Ishikawa (cell line): ENCODE measurements around the gene ZBTB48.

ENCODE experiments used
- CEBPB ChIP-seq: IDR thresholded peaks from 2 replicates; pipeline ENCODE4 v1.6.1; 2012
- CREB1 ChIP-seq: IDR thresholded peaks from 2 replicates; pipeline ENCODE4 v1.6.1; 2012; ENCODE audit warnings: low read depth
- EP300 ChIP-seq: IDR thresholded peaks from 2 replicates; pipeline ENCODE4 v1.6.1; 2012; ENCODE audit warnings: borderline replicate concordance
- FOXM1 ChIP-seq: IDR thresholded peaks from 2 replicates; pipeline ENCODE4 v1.6.1; 2012; ENCODE audit warnings: low read depth, borderline replicate concordance
- NFIC ChIP-seq: IDR thresholded peaks from 2 replicates; pipeline ENCODE4 v1.6.1; 2012
- RAD21 ChIP-seq: IDR thresholded peaks from 2 replicates; pipeline ENCODE4 v1.6.1; 2012; ENCODE audit warnings: low read depth
- REST ChIP-seq: IDR thresholded peaks from 2 replicates; pipeline ENCODE4 v1.6.1; 2012; ENCODE audit warnings: low read depth, mild to moderate bottlenecking
- TAF1 ChIP-seq: IDR thresholded peaks from 2 replicates; pipeline ENCODE4 v1.6.1; 2012; ENCODE audit warnings: low read depth, mild to moderate bottlenecking
- TCF12 ChIP-seq: IDR thresholded peaks from 2 replicates; pipeline ENCODE4 v1.6.1; 2012; ENCODE audit warnings: low read depth
- USF1 ChIP-seq: IDR thresholded peaks from 2 replicates; pipeline ENCODE4 v1.6.1; 2012
- YY1 ChIP-seq: IDR thresholded peaks from 2 replicates; pipeline ENCODE4 v1.6.1; 2012; ENCODE audit warnings: low read depth
- TF ChIP-seq, protein P1 (sequence below): IDR thresholded peaks from 2 replicates; pipeline ENCODE4 v1.6.1; 2012

DNA sequence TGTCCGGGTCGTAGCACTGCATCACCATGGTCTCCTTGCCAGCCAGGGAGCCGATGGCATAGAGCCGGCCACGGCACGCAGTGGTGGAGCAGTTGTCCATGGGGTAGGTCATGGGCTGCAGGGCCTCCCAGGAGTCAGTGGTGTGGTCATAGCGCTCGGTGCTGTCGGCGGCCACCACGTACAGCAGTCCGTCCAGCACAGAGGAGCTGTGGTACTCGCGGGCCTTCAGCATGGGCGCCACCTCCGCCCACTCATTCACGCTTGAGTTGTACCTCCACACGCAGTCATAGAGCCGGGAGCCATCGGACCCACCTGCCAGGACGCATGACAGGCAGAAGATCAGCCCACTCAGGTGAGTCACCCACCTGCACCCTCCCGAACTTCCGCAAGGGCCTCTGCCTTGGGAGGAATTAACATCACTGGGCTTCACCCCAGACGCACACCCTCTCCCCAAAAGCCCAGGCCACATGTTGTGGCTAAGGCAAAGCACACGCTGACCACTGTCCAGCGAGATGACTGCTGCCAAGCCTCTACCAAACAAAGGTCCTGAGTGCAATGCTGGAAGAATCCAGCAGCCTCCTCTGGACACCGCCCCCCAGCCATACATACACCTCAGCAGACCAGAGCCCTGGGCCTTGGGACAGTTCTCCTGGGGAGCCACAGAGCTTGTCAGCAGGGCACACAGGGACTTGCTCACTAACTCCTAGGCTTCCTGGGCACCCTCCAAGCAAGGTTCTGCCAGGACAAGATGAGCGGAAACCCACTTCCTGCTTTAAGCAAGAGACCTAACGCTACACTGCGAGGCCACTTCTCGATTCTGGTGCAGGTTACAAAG is 19.6 kb downstream of the ZBTB48 start:
- TF ChIP-seq REST = no peak
- TF ChIP-seq CREB1 = no peak
- TF ChIP-seq RAD21 = no peak
- no peak for TF ChIP-seq USF1
- TF ChIP-seq, protein P1, sequence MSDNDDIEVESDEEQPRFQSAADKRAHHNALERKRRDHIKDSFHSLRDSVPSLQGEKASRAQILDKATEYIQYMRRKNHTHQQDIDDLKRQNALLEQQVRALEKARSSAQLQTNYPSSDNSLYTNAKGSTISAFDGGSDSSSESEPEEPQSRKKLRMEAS = no peak
- TF ChIP-seq CEBPB = no peak
- TF ChIP-seq YY1 = no peak
- no peak for TF ChIP-seq TAF1
- TF ChIP-seq FOXM1 = no peak
- TF ChIP-seq NFIC = no peak
- no peak for TF ChIP-seq EP300
- no peak for TF ChIP-seq TCF12
